Upper lobe of left lung (tissue), 6 donors: ENCODE results near the gene CYP26B1. TPM values are rescaled to one million over a fixed set of nuclear protein-coding genes. Genes with fewer than 3 reads are reported as not detected.
"Not testable (repeated sequence)": the region's sequence is repeated elsewhere in the genome, so short reads cannot be mapped to it uniquely, and the experiment has no call there.

Source experiments
- ATAC-seq, 2 donors: fragments of 200-7000 bp; cut with Tn5 transposase; one replicate each; pipeline ENCODE4 v1.9.1; 2022; ENCODE audit warnings: mild to moderate bottlenecking in 2 of 2, moderate library complexity in 2 of 2; ENCODE audit not compliant: low FRiP score in 2 of 2
- DNase-seq, 2 donors: peaks; one replicate each; pipeline ENCODE4 v3.0.0-alpha.2; 2019 to 2020
- H3K27ac ChIP-seq, 4 donors: fragments of 200-600 bp; sonication (generic); one replicate each; pipeline ENCODE4 v1.5.1; 2016 to 2019
- H3K27me3 ChIP-seq, 4 donors: fragments of 200-600 bp; sonication (generic); one replicate each; pipeline ENCODE4 v1.5.1; 2017 to 2019
- H3K36me3 ChIP-seq, 4 donors: fragments of 200-600 bp; sonication (generic); one replicate each; pipeline ENCODE4 v1.5.1; 2016 to 2019
- H3K4me1 ChIP-seq, 4 donors: fragments of 200-600 bp; sonication (generic); one replicate each; pipeline ENCODE4 v1.5.1; 2018 to 2019
- H3K4me3 ChIP-seq, 4 donors: fragments of 200-600 bp; sonication (generic); one replicate each; pipeline ENCODE4 v1.5.1; 2017 to 2019; ENCODE audit warnings: mild to moderate bottlenecking in 2 of 4, moderate library complexity in 1 of 4
- H3K9me3 ChIP-seq, 4 donors: fragments of 200-600 bp; sonication (generic); one replicate each; pipeline ENCODE4 v1.5.1; 2018 to 2019
- EP300 ChIP-seq, 4 donors: sonication (generic); formaldehyde crosslinking; IDR thresholded peaks; one replicate each; pipeline ENCODE4 v1.5.1; 2017; ENCODE audit warnings: antibody characterized with exemption in 4 of 4, control low read depth in 2 of 4
- POLR2A ChIP-seq, 4 donors: fragments of 450-650 bp; IDR thresholded peaks; one replicate each; pipeline ENCODE4 v1.5.1; 2016 to 2017; ENCODE audit warnings: antibody characterized with exemption in 4 of 4, mild to moderate bottlenecking in 2 of 4
- POLR2AphosphoS5 ChIP-seq, 2 donors: sonication (generic); formaldehyde crosslinking; IDR thresholded peaks; one replicate each; pipeline ENCODE4 v1.5.1; 2017; ENCODE audit warnings: antibody characterized with exemption in 2 of 2
- WGBS, 2 donors: methylation state at CpG; one replicate each; pipeline ENCODE4 v1.1.5; 2017 to 2018; 5-methylcytosine and 5-hydroxymethylcytosine counted together
- total RNA-seq, 6 donors: library from RNA; depleted of rRNA in 4 of 6; stranded (reverse); fragments of >200 nt in 4 of 6; gene quantifications; one replicate each; pipeline versions ENCODE4 v1.1.0 to v1.2.1, GENCODE V29; 2016 to 2021
- TF ChIP-seq, protein P1 (sequence below), 6 experiments: fragments of 450-650 bp in 4 of 6; fragments of 200-600 bp in 2 of 6; sonication (generic) in 2 of 6; IDR thresholded peaks; one replicate each; pipeline ENCODE4 v1.5.1; 2016 to 2019; ENCODE audit warnings: antibody characterized with exemption in 6 of 6
- donor health status: DM: no; HTN: no; CAD: no; lungs with moderate emphysema.
- donor health status: DM: no; HTN: yes; CAD: no; lungs with severe emphysema.

Gene CYP26B1
- total RNA-seq, 6 donors from 2014 or later = 0.89 to 4.8 (median 4.5) TPM; not detected in 1

DNA sequence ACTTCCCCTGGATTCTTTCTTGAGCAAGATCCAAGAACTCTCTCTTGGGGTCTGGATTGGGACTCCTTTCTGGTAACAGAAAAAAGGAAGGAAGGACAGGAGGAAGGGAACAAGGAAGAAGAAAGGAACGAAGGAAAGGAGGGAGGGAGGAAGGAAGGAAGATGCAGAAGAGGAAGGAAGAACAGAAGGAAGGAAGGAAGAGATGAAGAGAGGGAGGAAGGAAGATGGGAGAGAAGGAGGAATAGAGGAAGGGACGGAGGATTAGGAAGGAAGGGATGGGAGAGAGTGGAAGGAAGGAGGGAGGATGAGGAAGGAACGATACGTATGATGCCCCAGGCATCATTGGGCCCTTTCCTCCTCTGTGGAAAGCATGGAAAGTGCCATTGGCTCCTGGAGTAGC, 58.6 kb downstream of the CYP26B1 start:
- WGBS, 2 donors = 66 to 72% methylated on average over 4 of the region's 4 CpGs

DNA sequence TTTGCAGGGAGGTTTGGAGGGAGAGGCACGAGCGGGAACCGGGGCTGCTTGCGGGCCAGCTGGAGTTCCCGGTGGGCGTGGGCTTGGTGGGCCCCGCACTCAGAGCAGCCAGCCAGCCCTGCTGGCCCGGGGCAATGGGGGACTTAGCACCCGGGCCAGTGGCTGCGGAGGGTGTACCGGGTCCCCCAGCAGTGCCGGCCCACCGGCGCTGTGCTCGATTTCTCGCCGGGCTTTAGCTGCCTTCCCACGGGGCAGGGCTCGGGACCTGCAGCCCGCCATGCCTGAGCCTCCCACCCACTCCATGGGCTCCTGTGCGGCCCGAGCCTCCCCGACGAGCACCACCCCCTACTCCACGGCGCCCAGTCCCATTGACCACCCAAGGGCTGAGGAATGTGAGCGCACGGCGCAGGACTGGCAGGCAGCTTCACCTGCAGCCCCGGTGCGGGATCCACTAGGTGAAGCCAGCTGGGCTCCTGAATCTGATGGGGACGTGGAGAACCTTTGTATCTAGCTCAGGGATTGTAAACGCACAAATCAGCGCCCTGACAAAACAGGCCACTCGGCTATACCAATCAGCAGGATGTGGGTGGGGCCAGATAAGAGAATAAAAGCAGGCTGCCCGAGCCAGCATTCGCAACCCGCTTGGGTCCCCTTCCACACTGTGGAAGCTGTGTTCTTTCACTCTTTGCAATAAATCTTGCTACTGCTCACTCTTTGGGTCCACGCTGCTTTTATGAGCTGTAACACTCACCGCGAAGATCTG, 60.6 kb downstream of the CYP26B1 start:
- H3K36me3 ChIP-seq, H3K4me3 ChIP-seq, H3K4me1 ChIP-seq, H3K27ac ChIP-seq, ATAC-seq, H3K9me3 ChIP-seq, H3K27me3 ChIP-seq: not testable (repeated sequence)
- DNase-seq = peak in 1 of 2 donors; percentile 75
- 90 to 93% methylated on average over 9 to 35 of the region's 41 CpGs for WGBS, 2 donors

More for the DNA sequence above, 58.6 kb downstream of the CYP26B1 start:
- no peak overlapping the region for H3K4me3 ChIP-seq
- DNase-seq (no peak), ATAC-seq (no peak)
- no peaks in the 10 kb centered on the region for H3K4me1 ChIP-seq
- H3K27me3 ChIP-seq = no peaks in the 10 kb centered on the region
- H3K36me3 ChIP-seq = no peaks in the 10 kb centered on the region
- H3K9me3 ChIP-seq = no peaks in the 10 kb centered on the region
- TF ChIP-seq POLR2A (IDR thresholded peaks at IDR 0.05) = no peak
- no peak for TF ChIP-seq EP300 (IDR thresholded peaks at IDR 0.05)
- TF ChIP-seq POLR2AphosphoS5 (IDR thresholded peaks at IDR 0.05) = no peak
- TF ChIP-seq, protein P1, sequence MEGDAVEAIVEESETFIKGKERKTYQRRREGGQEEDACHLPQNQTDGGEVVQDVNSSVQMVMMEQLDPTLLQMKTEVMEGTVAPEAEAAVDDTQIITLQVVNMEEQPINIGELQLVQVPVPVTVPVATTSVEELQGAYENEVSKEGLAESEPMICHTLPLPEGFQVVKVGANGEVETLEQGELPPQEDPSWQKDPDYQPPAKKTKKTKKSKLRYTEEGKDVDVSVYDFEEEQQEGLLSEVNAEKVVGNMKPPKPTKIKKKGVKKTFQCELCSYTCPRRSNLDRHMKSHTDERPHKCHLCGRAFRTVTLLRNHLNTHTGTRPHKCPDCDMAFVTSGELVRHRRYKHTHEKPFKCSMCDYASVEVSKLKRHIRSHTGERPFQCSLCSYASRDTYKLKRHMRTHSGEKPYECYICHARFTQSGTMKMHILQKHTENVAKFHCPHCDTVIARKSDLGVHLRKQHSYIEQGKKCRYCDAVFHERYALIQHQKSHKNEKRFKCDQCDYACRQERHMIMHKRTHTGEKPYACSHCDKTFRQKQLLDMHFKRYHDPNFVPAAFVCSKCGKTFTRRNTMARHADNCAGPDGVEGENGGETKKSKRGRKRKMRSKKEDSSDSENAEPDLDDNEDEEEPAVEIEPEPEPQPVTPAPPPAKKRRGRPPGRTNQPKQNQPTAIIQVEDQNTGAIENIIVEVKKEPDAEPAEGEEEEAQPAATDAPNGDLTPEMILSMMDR (IDR thresholded peaks at IDR 0.05) = no peak
- no peak overlapping the region for H3K27ac ChIP-seq

DNA sequence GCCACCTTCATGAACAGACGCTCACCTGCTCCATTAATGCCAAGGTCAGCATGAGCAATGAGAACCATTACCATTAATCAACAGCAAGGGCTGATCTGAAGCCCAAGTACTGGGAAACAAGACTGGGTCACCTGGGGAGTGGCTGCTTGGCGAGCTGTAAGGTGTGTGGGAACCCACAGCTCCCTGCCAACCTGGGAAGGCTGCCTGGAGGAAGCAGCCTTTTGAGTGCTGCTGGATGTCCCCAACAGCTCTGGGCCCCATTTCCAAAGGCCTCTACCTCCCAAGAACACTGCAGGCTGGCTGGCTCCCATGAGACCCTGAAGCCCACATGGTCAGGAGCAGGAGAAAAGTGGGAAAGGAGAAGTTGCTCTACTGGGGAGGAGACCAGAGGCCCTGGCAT, 62.1 kb downstream of the CYP26B1 start:
- TF ChIP-seq POLR2AphosphoS5 (IDR thresholded peaks at IDR 0.05) = no peak
- TF ChIP-seq, protein P1 (IDR thresholded peaks at IDR 0.05) = no peak
- no peak for TF ChIP-seq EP300 (IDR thresholded peaks at IDR 0.05)
- TF ChIP-seq POLR2A (IDR thresholded peaks at IDR 0.05) = no peak
- Histone ChIP-seq H3K36me3 (no peaks in the 10 kb centered on the region), H3K9me3 (no peaks in the 10 kb centered on the region), H3K4me1 (no peaks in the 10 kb centered on the region), H3K4me3 (no peak overlapping the region), H3K27me3 (no peaks in the 10 kb centered on the region), H3K27ac (no peak overlapping the region)
- no peak for DNase-seq
- 91% methylated on average over 2 of the region's 2 CpGs; no CpG with 5 or more reads in 1 of the 2 donors for WGBS, 2 donors
- no peak for ATAC-seq

DNA sequence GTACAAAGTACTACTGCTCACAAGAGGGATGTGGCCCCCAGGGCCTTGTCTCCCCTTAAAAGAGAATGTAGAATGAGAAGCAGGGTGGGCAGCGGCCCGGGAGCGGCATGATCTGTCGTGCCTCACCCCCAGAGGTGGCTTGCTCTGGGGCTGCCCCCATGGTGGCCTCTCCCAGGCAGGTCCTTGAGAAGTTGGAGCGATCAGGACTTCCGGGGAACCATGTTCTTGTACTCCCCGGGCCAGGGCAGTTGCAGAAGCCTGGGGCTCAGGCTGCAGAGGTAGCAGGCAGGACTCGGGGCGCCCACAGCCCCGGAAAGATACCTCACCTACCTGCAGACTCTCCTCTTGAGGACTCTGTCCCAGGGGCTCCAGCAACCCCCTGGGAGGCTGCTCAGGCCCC, 62.6 kb downstream of the CYP26B1 start:
- DNase-seq = peak in 1 of 2 donors; percentile 51
- ATAC-seq = no peak
- WGBS, 2 donors = 91 to 100% methylated on average over 1 to 10 of the region's 10 CpGs

DNA sequence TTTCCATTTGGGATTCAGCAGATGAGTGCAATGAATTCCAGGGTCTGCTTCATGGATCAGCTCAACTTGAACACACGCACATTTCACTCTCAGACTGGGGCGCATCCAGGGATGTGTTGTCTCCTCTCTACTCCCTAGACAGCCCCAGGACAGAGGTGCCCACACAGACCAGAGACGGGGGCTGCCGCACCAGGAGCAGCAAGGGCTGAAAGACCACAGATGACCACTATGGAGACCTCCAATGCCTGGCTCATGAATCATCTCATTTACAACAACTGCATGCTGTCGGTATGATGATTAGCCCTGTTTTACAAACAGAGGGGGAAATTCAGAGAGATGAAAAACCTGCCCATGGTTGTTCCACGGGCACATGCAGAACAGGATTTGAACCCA, 63.1 kb downstream of the CYP26B1 start:
- WGBS, 2 donors = 86 to 90% methylated on average over 4 to 6 of the region's 6 CpGs
- ATAC-seq = no peak

More for the DNA sequence above, 62.6 kb downstream of the CYP26B1 start:
- Histone ChIP-seq H3K27me3 (no peaks in the 10 kb centered on the region), H3K4me3 (no peak overlapping the region), H3K27ac (no peak overlapping the region), H3K36me3 (no peaks in the 10 kb centered on the region), H3K9me3 (no peaks in the 10 kb centered on the region), H3K4me1 (no peaks in the 10 kb centered on the region)
- TF ChIP-seq, protein P1 (IDR thresholded peaks at IDR 0.05) = no peak
- TF ChIP-seq EP300 (IDR thresholded peaks at IDR 0.05) = no peak
- no peak for TF ChIP-seq POLR2AphosphoS5 (IDR thresholded peaks at IDR 0.05)
- no peak for TF ChIP-seq POLR2A (IDR thresholded peaks at IDR 0.05)

More for the DNA sequence above, 63.1 kb downstream of the CYP26B1 start:
- no peak for DNase-seq
- H3K27ac ChIP-seq = no peak overlapping the region
- H3K9me3 ChIP-seq = no peaks in the 10 kb centered on the region
- H3K4me1 ChIP-seq = no peaks in the 10 kb centered on the region
- TF ChIP-seq POLR2AphosphoS5 (IDR thresholded peaks at IDR 0.05) = no peak
- TF ChIP-seq EP300 (IDR thresholded peaks at IDR 0.05) = no peak
- H3K27me3 ChIP-seq = no peaks in the 10 kb centered on the region
- no peak overlapping the region for H3K4me3 ChIP-seq
- H3K36me3 ChIP-seq = no peaks in the 10 kb centered on the region
